HG02938 (cell line): ENCODE data around the gene RABL6.
"Not testable (repeated sequence)": the region's sequence is repeated elsewhere in the genome, so short reads cannot be mapped to it uniquely, and the experiment has no call there.

Experiments used
- ATAC-seq: cut with Tn5 transposase; IDR thresholded peaks from one replicate; pipeline ENCODE4 v1.9.1; 2021; ENCODE audit warnings: mild to moderate bottlenecking, moderate library complexity; ENCODE audit not compliant: unreplicated experiment

The RABL6 gene

DNA sequence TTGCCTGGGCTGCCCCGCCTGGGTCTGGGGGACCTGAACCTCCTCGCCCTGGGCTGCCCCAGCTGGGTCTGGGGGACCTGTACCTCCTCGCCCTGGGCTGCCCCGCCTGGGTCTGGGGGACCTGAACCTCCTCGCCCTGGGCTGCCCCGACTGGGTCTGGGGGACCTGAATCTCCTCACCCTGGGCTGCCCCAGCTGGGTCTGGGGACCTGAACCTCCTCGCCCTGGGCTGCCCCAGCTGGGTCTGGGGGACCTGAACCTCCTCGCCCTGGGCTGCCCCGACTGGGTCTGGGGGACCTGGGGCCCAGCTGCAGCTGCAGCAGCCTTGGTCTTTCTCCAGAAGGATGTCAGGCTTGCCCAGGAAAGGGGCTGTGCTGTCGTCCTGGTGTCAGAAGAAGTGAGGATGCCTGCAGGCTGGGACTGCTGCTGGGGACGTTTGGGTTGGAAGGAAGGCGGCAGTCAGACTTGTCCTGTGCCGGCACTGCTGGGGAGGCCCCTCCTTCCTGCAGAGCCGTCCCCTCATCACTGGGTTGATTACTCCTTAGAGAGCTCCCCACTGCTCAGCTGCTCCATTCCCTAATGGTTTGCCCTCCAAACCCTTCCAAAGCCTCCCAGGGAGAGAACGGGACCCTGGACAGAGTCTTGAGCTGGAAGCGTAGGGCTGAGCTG lies 25.8 kb downstream of the RABL6 start:
- not testable (repeated sequence) for ATAC-seq

DNA sequence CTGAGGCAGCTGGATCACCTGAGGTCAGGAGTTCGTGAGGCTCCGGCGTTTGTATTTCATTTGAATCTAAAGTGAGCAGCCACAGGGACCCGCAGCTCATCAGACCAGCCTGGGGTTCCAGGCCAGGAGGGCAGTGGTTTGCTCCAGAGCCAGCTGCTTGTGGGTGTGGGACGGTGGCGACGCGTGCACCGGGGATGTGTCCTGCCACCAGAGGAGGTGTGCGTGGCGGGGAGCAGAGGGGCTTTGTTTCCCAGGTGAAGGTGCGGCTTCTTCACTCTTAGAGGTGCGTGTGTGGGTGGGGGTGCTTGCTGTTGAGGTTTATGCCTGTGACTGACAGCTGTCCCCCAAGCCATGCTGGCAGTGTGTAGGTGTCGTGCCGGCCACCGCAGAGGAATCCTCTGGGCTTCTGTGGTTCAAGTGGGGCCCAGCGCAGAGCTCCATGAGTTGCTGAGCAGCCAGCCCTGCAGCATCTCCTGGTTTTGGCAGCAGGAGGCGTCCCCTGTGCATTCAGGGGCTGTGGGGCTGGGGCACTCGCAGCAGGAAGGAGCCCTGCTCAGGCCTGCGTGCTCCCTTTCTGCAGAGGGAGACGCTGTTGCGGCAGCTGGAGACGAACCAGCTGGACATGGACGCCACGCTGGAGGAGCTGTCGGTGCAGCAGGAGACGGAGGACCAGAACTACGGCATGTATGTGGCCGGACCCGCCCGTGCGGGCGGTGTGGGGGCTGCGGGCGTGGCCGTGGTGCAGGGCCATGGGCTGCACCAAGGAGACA lies 27.6 kb downstream of the RABL6 start:
- no peak for ATAC-seq

DNA sequence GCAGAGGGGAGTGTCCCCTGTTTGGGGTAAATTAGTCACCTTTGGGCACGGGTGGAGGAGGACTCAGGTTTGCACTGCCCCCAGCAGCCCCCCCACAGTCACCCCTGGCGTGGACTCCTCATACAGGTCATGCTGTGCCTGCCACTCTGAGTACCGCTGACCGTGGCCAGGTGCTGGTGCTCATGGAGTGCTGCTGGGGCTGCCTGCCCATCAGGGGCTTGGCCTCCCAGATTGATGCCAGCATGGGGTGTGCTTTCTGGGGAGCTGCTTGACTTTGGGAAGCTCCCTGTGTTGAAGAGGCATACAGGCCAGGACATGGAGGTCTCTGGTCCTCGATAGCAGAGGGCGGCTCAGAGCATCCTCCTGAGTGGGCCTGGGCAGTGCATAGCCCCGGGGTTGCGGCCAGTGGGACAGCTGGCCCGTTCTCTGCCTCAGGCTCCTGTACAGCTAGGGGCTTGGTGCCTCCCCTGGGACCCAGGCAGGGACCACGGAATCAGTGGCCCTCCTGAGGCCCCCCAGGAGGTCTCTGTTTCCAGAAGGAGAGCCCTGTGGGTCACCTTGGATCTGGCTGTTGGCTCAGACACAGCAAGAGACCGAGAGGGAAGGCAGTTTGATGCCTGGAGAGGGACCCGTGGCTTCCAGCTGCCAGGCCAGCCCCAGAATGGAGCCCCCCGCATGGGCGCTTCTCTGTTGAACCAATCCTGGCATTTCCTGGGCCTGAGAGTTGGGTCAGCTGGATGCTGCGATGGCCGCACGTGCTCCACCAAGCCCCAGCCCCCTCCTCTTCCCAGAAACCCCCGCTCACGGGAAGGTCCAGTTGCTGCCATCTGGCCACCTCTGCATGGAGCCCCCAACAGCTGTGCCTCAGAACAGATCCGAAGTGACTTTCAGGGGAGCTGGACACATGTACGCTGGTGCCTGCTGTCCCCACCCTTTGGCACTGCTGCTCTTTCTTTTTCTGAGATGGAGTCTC lies 28.5 kb downstream of the RABL6 start:
- no peak for ATAC-seq

DNA sequence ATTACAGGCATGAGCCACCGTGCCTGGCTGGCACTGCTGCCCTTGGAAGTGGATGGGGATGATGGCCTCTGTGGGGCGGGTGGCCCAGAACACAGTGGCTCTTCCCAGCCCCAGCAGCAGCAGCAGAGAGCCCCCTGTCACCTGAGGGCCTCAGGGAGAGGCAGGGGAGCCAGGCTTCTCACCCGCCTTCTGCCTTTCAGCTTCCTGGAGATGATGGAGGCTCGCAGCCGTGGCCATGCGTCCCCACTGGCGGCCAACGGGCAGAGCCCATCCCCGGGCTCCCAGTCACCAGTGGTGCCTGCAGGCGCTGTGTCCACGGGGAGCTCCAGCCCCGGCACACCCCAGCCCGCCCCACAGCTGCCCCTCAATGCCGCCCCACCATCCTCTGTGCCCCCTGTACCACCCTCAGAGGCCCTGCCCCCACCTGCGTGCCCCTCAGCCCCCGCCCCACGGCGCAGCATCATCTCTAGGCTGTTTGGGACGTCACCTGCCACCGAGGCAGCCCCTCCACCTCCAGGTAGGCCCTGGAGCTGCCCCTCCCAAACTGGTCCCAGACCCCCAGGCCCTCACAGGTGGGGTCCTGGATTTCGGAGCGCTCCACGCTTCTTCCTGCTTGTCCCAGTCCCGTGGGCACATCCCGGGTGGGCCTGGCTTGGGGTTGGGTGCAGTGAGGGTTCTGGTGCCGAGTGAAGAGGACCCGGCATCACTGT lies 29.6 kb downstream of the RABL6 start:
- no peak for ATAC-seq

DNA sequence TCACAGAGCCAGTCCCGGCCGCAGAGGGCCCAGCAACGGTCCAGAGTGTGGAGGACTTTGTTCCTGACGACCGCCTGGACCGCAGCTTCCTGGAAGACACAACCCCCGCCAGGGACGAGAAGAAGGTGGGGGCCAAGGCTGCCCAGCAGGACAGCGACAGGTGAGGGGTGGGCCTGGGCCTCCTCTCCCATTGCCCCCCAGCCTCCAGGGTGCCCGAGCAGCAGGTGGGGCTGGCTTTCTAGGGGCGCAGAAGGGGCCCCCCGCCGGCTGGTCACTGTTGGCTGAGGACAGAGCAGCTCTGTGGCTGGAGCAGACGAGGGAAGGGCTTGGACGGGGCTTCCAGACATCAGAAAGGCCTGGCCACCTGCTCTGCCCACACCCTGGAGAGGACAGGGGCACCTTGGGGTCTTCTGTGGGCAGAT lies 30.1 kb downstream of the RABL6 start:
- not testable (repeated sequence) for ATAC-seq

DNA sequence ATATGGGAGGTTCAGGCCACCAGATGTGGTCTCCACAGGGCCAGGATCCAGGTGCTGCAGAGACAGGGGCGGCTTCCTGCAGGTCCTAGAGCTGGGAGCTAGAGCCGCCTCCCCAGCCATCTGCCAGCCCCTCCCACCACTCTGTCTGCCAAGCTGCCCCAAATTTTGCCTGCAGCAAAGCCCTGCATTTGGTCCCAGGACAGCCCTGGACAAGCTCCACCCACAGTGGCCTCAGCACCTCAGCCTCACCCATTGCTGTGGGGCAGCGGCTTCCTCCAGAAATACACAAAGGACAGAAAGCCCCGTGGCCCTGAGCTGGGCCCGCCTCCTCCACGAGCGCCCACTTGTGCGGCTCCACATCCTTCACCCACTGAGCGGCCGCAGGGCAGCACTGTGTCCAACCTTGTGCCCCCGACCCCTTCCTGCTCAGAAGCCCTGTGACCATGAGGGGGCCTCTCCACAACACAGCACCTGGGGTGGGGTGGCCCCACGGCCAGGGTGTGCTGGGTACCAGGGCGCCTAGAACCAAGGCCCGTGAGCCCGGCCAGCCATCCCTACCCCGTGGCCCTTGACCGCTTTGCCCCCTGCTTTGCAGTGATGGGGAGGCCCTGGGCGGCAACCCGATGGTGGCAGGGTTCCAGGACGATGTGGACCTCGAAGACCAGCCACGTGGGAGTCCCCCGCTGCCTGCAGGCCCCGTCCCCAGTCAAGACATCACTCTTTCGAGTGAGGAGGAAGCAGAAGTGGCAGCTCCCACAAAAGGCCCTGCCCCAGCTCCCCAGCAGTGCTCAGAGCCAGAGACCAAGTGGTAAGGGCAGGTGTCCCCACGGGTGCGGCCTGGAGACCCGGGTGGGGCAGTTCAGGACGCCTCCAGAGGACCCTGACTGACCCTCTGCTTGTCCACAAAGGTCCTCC lies 30.8 kb downstream of the RABL6 start:
- no peak for ATAC-seq

DNA sequence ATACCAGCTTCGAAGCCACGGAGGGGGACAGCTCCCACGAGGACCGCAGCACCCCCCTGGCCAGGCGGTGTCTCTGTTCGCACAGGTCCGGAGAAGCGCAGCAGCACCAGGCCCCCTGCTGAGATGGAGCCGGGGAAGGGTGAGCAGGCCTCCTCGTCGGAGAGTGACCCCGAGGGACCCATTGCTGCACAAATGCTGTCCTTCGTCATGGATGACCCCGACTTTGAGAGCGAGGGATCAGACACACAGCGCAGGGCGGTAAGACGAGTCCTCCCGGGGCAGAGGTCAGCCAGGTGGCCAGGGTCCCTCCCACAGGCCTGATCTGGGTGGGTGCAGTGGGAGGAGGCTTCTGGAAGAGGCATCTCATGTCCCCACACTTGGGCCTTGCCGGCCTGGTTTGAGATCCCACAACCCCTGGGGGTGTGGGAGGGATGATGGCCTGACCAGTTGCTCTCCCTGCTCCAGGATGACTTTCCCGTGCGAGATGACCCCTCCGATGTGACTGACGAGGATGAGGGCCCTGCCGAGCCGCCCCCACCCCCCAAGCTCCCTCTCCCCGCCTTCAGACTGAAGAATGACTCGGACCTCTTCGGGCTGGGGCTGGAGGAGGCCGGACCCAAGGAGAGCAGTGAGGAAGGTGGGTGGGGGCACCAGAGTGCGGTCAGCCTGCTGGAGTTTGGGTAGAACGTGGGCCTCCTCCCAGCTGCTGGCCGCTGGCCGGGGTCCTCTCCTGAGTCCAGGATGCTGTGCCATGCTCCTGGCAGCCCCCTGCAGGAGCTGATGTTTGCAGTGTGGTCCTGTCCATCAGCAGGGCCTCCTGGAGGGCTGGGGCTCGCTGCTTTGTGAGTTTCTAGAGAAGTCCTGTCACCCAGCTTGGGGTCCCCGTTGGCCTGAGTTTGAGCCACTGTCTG lies 31.7 kb downstream of the RABL6 start:
- ATAC-seq: no peak

DNA sequence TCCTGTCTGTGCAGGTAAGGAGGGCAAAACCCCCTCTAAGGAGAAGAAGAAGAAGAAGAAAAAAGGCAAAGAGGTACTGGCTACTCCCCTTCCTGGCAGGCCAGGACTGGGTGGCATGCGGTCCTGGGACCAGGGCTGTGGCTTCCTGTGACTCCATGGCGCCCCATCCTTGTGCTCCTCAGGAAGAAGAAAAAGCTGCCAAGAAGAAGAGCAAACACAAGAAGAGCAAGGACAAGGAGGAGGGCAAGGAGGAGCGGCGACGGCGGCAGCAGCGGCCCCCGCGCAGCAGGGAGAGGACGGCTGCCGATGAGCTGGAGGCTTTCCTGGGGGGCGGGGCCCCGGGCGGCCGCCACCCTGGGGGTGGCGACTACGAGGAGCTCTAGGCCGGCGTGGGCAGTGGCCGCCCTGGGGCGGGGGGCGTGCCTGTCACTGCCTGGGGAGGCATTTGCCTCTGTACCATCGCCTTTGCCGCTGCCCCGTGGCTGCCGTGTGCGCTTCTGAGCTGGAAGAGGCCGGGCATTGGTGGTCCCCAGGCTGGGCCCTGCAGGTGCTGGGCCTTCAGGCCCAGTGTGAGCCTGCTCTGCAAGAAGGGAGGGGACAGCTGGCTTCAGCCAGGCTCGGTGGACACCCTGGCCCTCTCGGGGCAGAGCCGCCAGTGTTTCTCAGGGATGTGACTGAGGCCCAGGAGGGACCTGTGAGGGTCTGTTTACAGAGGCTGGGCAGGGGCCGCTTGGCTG lies 32.6 kb downstream of the RABL6 start:
- ATAC-seq: no peak

DNA sequence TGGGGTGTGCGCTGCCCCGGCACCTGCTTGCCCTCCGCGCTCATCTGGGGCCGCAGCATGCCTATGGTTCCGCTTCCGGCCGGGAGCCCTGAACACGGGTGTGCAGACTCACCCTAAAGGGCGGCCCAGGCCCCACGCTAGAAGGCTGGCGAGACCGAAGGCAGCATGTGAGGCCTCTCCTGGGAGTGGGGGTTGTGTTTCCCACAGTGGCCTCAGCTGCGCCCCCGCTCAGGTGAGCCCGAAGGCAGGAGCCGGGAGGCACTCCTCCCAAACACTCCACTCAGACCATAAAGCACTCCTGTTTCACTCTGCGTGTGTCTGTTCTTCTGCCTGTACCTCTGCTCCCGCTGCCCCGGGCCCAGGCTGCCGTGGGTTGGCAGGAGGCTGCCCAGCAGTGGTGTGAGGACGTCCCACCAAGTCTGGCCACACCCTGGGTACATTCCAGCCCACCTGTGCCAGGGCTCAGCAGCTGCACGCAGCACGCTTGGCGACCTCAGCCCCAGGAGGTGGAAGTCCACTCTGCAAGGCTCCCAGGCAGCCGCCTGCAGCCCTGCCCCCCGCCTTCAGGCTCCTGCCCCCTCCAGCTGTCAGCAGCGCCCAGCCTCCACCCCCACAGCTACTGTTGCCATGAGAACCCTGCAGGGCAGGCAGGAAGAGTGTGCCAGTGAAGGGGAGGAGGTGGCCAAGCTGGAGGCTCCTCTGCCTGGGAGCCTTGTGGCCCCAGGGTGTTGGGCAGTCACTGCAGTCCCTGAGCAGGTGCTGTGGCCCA lies 33.3 kb downstream of the RABL6 start:
- no peak for ATAC-seq

DNA sequence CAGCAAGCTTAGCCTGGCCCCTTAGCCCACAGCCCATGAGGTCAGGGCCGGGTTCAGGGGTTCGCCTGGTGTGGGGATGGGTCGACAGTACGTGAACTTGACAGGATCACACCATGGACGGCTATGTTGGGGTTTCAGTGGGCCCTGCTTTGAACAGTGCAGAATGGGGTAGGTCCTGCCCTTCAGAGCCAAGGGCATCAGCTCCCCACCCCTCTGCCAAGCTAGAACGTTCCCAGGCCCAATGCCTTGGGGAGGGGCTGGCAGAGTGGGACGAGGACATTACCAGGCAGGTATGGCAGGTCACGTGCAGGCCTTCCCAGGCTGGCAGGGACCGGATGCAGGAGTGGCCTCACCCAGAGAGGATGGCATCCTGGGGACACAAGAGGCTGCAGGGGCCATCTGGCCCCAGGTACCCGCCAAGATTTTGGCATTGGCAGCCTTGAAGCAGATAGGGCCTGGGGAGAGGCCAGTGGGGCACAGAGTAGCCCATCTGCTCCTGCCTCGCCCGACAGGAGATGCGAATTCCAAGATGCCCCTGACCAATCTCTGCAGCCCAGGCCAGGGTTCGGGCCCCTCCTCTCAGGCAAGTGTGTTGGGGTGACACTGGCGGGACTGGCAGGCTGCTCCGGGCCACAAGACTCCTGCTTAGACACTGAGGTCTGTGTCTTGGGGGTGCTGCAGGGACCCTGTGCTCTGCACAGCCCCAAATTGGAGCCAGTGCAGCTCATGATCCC lies 34.1 kb downstream of the RABL6 start:
- not testable (repeated sequence) for ATAC-seq

DNA sequence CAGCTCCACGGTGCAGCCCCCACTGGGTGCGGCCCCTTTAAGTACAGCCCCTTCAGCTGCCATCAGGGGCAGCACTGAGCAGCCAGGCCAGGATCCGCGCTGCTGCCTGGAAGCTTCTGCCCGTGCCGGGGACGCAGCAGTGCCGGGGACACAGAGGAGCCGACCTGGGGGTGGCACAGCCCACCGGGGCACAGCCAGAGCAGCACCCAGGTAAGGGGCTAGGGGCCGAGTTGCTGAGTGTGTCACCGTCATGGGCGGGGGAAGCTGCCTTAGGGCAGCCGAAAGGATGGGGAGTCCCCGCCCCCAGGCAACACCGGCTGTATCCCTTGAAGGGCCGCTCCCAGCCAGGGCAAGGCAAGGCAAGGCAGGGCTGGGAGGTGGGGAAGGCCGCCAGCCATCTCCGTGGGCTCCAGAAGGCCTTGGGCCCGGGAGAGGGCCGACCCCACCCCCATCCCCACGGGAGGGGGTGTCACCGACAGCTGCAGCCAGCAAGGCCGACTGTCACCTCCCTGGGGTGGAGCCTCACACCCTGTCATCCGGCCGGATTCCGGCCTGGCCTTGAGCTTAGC lies 34.7 kb downstream of the RABL6 start, which contains the start of gene AJM1:
AJM1 (plus strand) TSS at position 99 of the 569 bp plus-strand sequence. CDS start 1,937 bp downstream, outside the sequence.
- ATAC-seq: not testable (repeated sequence)

DNA sequence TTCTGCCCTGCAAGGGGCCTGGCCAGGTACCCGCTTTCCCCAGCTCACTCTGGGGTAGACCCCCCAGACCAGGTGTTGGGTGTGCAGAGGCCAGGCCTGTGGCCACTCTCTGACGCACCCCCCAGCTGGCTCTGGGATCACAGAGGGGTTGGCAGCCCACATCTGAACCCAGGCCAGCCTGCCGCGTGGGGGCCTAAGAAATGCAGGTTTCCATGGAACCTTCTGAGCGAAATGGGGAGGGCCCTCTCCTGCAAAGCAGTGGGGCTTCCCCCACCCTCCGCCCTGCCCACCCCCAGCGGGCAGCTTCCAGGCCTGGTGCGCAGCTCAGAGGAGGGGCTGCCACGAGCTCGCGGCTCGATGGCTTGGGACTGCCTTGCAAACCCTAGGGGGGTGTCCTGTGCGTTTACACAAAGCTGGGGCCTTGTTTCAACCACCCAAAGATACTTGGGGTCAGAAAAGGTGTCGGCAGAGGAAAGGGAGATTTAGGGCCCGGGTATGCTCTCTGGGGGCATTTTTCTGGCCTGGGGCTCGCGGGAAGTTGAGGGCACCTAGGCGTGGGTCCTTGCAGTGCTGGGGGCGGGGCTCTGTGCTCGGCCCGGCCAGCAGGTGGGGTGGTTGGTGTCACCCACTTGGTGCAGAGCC lies 35.5 kb downstream of the RABL6 start:
- not testable (repeated sequence) for ATAC-seq

DNA sequence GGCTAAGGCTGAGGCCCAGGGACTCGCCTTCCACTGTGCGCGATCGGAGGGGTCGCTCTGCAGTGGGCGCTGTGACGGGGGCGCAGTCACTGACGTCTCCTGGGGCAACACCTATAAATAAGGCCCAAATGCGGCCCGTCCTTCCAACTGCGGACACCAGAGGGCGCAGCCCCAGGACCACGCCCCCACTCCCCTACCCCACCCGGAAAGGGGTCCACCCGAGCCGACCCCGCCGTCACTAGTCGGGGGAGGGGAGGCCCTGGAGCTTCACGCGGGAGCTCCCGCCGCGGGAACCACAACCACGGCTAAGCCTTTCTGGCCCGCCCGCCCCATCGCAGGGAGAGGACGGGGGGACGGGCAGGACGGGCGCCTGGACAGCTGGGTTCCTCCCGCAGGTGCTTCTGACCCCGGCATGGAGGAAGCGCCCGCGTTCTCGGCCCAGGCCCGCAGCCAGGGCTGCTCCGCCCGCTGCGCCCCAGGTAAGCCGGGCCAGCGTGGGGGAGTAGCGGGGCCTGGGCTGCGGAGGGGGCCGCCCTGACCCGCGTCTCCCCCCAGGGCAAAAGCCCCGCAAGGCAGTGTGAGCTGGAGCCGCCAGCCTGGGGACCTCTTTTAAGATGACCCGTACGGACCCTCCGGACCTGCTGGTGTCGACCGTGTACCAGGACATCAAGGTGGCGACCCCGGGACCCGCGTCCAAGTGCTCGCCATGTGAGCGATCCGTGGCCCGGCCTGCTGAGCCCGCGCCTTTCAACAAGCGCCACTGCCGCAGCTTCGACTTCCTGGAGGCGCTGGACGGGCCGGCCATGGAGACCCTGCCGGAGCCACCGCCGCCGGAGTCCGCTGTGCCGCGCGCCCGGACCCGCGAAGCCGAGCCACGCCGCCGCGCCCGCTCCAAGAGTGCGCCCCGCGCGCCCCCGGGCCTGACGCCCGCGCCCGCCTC lies 36.3 kb downstream of the RABL6 start:
- not testable (repeated sequence) for ATAC-seq

DNA sequence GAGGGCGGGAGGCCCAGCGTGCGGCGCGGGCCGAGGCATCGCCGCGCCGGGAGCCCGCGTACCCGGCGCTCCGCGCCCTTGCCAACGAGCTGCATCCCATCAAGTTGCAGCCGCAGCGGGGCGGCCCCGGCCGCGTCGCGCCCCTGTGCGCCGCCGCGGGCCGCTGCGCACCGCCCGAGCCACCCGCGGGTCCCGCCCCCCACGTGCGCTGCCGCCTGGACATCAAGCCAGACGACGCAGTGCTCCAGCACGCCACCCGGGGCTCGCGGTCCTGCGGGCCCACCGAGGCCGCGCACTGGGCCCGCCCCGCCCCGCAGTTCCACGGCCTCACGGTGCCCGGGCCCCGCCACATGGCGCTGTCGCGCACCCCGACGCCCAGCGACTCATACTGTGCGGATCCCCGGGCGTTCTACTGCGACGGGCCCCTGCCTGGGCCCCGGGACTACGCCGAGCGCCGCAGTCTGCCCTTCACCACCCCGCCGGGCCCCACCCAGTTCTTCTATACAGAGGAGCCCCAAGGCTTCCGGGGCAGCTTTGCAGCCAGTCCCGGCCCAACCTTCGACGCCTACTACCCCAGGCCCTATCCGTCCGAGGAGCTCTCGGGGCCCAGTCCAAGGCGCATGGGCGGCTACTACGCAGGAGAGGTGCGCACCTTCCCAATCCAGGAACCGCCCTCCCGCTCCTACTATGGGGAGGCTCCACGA lies 37.2 kb downstream of the RABL6 start:
- no peak for ATAC-seq
